Caco-2 (cell line): ENCODE data around the gene FNDC3A. TPM values are rescaled to one million over a fixed set of nuclear protein-coding genes. Genes with fewer than 3 reads are reported as not detected.

Experiments used
- BruUV-seq: library from RNA; stranded (reverse); fragments of 400-500 nt; replicated peaks from 2 replicates; lab custom pipeline; 2021; lab: Mats Ljungman, UMichigan
- CTCF ChIA-PET: fragments of 300-600 bp; sonication (Branson Sonifier 250); formaldehyde crosslinking; loops from one replicate; lab custom pipeline; 2022; ENCODE audit warnings: antibody characterized with exemption; lab: Charles Lee
- POLR2A ChIA-PET: fragments of 300-600 bp; sonication (Branson Sonifier 250); formaldehyde crosslinking; loops from one replicate; lab custom pipeline; 2022; ENCODE audit warnings: antibody characterized with exemption; lab: Charles Lee
- DNase-seq, 2 experiments: peaks; one replicate each; pipeline versions ENCODE4 v3.0.0 to v3.0.0-alpha.2; 2020 to 2022
- H3K27me3 ChIP-seq: replicated peaks from 2 replicates; pipeline ENCODE4 v1.6.0; 2011; ENCODE audit warnings: low read length; ENCODE audit not compliant: control insufficient read depth, insufficient read depth
- H3K36me3 ChIP-seq: 2 replicates; pipeline ENCODE4 v1.5.1; 2011; ENCODE audit warnings: low read length; ENCODE audit not compliant: control insufficient read depth, insufficient read depth
- H3K4me1 ChIP-seq: fragments of 250-450 bp; sonication (Bioruptor Pico); 2 replicates; pipeline ENCODE4 v1.5.1; 2020; ENCODE audit warnings: mild to moderate bottlenecking
- H3K4me3 ChIP-seq: 2 replicates; pipeline ENCODE4 v1.5.1; 2011; ENCODE audit warnings: low read depth, mild to moderate bottlenecking, control low read depth, low read length
- H3K9me3 ChIP-seq: fragments of 250-450 bp; sonication (Bioruptor Pico); 2 replicates; pipeline ENCODE4 v1.5.1; 2020; ENCODE audit warnings: mild to moderate bottlenecking, moderate library complexity
- H3K27ac Mint-ChIP-seq: one replicate; pipeline ENCODE4 v1.8.0; 2022; ENCODE audit warnings: mixed read lengths; ENCODE audit not compliant: unreplicated experiment
- H3K27me3 Mint-ChIP-seq: one replicate; pipeline ENCODE4 v1.8.0; 2022; ENCODE audit warnings: mixed read lengths; ENCODE audit not compliant: insufficient read depth, unreplicated experiment
- H3K36me3 Mint-ChIP-seq: one replicate; pipeline ENCODE4 v1.8.0; 2022; ENCODE audit warnings: mild to moderate bottlenecking, mixed read lengths; ENCODE audit not compliant: insufficient read depth, unreplicated experiment
- H3K4me1 Mint-ChIP-seq: one replicate; pipeline ENCODE4 v1.8.0; 2022; ENCODE audit warnings: low read depth, mixed read lengths; ENCODE audit not compliant: unreplicated experiment
- H3K4me3 Mint-ChIP-seq: one replicate; pipeline ENCODE4 v1.8.0; 2022; ENCODE audit warnings: mild to moderate bottlenecking, moderate library complexity, mixed read lengths; ENCODE audit not compliant: unreplicated experiment
- H3K9me3 Mint-ChIP-seq: one replicate; pipeline ENCODE4 v1.8.0; 2022; ENCODE audit warnings: mixed read lengths; ENCODE audit not compliant: unreplicated experiment
- intact Hi-C: fragments of 100-400 bp; cut with micrococcal nuclease; formaldehyde crosslinking; loops from one replicate; pipeline ENCODE4 v1.10.0; 2022; ENCODE audit not compliant: unreplicated experiment
- total RNA-seq: library from RNA; stranded (reverse); gene quantifications from 2 replicates; pipeline ENCODE4 v1.2.3, GENCODE V29; 2022
- TF ChIP-seq, protein P1 (sequence below), 2 experiments: fragments of 200-600 bp in 1 of 2; IDR thresholded peaks; 1 replicate in 1 of 2; 2 replicates in 1 of 2; pipeline versions ENCODE4 v1.5.1 to v1.8.0; 2011 to 2022; ENCODE audit warnings: antibody characterized with exemption in 1 of 2, control low read depth in 1 of 2, inconsistent platforms in 1 of 2, low read depth in 1 of 2, low read length in 1 of 2, mild to moderate bottlenecking in 1 of 2, moderate library complexity in 1 of 2; ENCODE audit not compliant: insufficient read depth in 1 of 2, severe bottlenecking in 1 of 2, unreplicated experiment in 1 of 2

FNDC3A gene
- total RNA-seq, 1 experiment from 2014 or later = 32.5 TPM

DNA sequence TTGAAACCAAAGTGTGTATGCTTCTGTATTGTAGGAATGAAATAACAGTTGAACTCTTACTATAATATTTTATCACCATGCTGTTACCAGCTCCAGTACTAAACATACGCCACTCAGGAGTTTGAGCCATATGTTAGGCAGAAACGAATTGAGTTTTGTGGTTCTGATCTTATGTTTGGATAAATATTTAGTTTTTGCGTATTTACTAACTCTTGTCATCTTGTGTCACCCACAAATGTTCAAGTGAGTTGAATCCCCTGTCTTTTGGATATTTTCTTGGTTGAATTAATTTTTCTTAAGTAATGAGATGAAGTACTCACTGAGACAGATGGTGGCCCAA, 1.5 kb downstream of the FNDC3A start:
- no peak for DNase-seq
- CTCF ChIA-PET = no interaction called here
- POLR2A ChIA-PET = no interaction called here

DNA sequence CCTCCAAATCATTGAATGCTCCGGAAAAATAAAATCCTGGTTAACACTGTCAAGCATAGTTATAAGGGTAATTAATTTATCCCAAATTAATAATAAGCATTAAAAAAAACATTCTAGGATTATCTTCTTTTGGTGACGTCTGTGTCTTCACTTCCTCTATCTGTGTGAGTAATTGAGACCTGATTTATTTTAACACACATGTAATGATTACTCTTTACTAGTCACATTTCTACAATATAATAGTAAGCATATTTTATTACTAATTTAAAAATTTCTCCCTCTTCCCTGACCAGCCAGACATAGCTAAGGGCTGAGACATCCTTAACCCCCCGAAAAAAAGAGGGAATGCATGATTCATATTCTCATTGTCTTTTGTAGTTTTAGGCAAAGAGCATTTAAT, 2.3 kb downstream of the FNDC3A start:
- intact Hi-C loops = loop anchor here (5.0 kb wide), 1 partner anchor 134 kb away; no protein-coding TSS in a partner anchor
- Histone ChIP-seq H3K4me3 (no peak overlapping the region), H3K9me3 (no peaks in the 10 kb centered on the region), H3K4me1 (peaks cover 4% of the 10 kb centered on the region; the same call in 1 of the 2 replicates), H3K36me3 (no peaks in the 10 kb centered on the region), H3K27me3 (no peaks in the 10 kb centered on the region)
- Mint-ChIP-seq H3K27me3 (no peaks in the 10 kb centered on the region), H3K36me3 (no peaks in the 10 kb centered on the region), H3K9me3 (peaks cover 11% of the 10 kb centered on the region), H3K27ac (no peak overlapping the region), H3K4me1 (peaks cover 17% of the 10 kb centered on the region), H3K4me3 (peak overlapping the region; percentile 98)
- TF ChIP-seq, protein P1, sequence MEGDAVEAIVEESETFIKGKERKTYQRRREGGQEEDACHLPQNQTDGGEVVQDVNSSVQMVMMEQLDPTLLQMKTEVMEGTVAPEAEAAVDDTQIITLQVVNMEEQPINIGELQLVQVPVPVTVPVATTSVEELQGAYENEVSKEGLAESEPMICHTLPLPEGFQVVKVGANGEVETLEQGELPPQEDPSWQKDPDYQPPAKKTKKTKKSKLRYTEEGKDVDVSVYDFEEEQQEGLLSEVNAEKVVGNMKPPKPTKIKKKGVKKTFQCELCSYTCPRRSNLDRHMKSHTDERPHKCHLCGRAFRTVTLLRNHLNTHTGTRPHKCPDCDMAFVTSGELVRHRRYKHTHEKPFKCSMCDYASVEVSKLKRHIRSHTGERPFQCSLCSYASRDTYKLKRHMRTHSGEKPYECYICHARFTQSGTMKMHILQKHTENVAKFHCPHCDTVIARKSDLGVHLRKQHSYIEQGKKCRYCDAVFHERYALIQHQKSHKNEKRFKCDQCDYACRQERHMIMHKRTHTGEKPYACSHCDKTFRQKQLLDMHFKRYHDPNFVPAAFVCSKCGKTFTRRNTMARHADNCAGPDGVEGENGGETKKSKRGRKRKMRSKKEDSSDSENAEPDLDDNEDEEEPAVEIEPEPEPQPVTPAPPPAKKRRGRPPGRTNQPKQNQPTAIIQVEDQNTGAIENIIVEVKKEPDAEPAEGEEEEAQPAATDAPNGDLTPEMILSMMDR (IDR thresholded peaks at IDR 0.05; ENCODE audit: insufficient read depth in 1 of 2, low read depth in 1 of 2, low read length in 1 of 2, severe bottlenecking in 1 of 2, unreplicated experiment in 1 of 2) = no peak
- no peak for DNase-seq
- no TSS peak for BruUV-seq
- ChIA-PET CTCF (no interaction called here), POLR2A (no interaction called here)

More for the DNA sequence above, 1.5 kb downstream of the FNDC3A start:
- TF ChIP-seq, protein P1 (IDR thresholded peaks at IDR 0.05; ENCODE audit: insufficient read depth in 1 of 2, low read depth in 1 of 2, low read length in 1 of 2, severe bottlenecking in 1 of 2, unreplicated experiment in 1 of 2) = no peak
- intact Hi-C loops = loop anchor here (5.0 kb wide), 1 partner anchor 135 kb away; no protein-coding TSS in a partner anchor
- Mint-ChIP-seq H3K27me3 (no peaks in the 10 kb centered on the region), H3K4me1 (peaks cover 17% of the 10 kb centered on the region), H3K36me3 (no peaks in the 10 kb centered on the region), H3K9me3 (peaks cover 17% of the 10 kb centered on the region), H3K27ac (peak overlapping the region; percentile 92), H3K4me3 (peak overlapping the region; percentile 98)
- BruUV-seq = TSS peak; percentile 58
- Histone ChIP-seq H3K4me3 (peak overlapping the region; percentile 71), H3K27me3 (no peaks in the 10 kb centered on the region), H3K4me1 (peaks cover 4% of the 10 kb centered on the region; the same call in 1 of the 2 replicates), H3K9me3 (no peaks in the 10 kb centered on the region), H3K36me3 (no peaks in the 10 kb centered on the region)

DNA sequence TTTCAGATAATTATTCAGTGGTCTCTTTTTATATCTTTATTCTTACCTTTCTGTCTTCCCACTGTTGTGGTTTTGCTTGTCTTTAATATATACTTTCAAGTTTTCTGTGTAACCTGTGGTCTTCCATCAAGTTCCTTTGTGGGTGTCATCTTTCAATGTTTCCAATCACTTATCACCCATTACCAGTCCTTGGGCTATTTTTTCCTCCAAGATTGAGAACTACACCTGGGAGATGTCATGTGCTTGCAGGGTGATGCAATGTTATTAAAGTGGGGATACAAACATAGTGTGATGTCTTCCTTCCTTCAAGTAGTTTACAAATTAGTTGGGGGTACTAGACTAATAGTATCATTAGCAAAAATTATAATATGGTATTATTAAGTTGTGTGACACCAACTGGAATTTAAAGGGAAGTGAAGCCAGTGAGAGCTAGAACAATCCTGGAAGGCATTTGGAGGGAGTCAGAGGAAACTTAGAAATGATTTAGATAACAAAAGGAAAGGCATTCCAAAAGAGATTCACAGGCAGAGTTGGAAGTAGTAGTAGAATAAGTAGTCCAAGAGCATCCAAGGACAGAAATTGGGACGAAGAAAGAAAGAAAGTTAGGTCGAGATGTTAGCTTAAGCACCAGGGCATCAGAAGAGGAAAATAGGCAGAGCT, 3.4 kb downstream of the FNDC3A start:
- no peaks in the 10 kb centered on the region for H3K36me3 ChIP-seq
- TF ChIP-seq, protein P1 (IDR thresholded peaks at IDR 0.05; ENCODE audit: insufficient read depth in 1 of 2, low read depth in 1 of 2, low read length in 1 of 2, severe bottlenecking in 1 of 2, unreplicated experiment in 1 of 2) = no peak
- no peaks in the 10 kb centered on the region for H3K9me3 Mint-ChIP-seq
- intact Hi-C loops = loop anchor here (5.0 kb wide), 1 partner anchor 133 kb away; no protein-coding TSS in a partner anchor
- no peak overlapping the region for H3K27ac Mint-ChIP-seq
- H3K27me3 Mint-ChIP-seq = no peaks in the 10 kb centered on the region
- H3K36me3 Mint-ChIP-seq = no peaks in the 10 kb centered on the region
- H3K27me3 ChIP-seq = no peaks in the 10 kb centered on the region
- POLR2A ChIA-PET = no interaction called here
- no TSS peak for BruUV-seq
- peak overlapping the region; percentile 10 for H3K4me3 Mint-ChIP-seq
- CTCF ChIA-PET = no interaction called here
- no peaks in the 10 kb centered on the region for H3K9me3 ChIP-seq
- no peak for DNase-seq
- H3K4me3 ChIP-seq = no peak overlapping the region
- H3K4me1 Mint-ChIP-seq = peaks cover 17% of the 10 kb centered on the region
- H3K4me1 ChIP-seq = peaks cover 4% of the 10 kb centered on the region; the same call in 1 of the 2 replicates
